PC-9 (cell line): ENCODE measurements around the gene MEF2C.

Source experiments
- CTCF ChIP-seq: fragments of 200-600 bp; sonication (generic); conservative IDR thresholded peaks from 2 replicates; pipeline ENCODE4 v1.6.1; 2017; ENCODE audit warnings: mixed run types, antibody characterized with exemption, mild to moderate bottlenecking, moderate library complexity
- EZH2 ChIP-seq: fragments of 200-600 bp; sonication (generic); IDR thresholded peaks from 2 replicates; pipeline ENCODE4 v1.8.0; 2017; ENCODE audit warnings: antibody characterized with exemption, low read depth

GRCh38 chr5:88732181-88732633 is 150.8 kb downstream of the MEF2C start:
- no peak for TF ChIP-seq EZH2
- TF ChIP-seq CTCF, result no peak
